Colonic mucosa (tissue), 4 donors: ENCODE data around the gene CISH. TPM values are rescaled to one million over a fixed set of nuclear protein-coding genes. Genes with fewer than 3 reads are reported as not detected.
A peak's percentile ranks its signal among the peaks of the same experiment; 100 is the strongest.

Source experiments
- DNase-seq: peaks from one replicate; pipeline ENCODE4 v3.0.0-alpha.2; 2020
- H3K27ac ChIP-seq: fragments of 200-600 bp; one replicate; pipeline ENCODE4 v1.8.0; 2021
- H3K27me3 ChIP-seq: fragments of 200-600 bp; one replicate; pipeline ENCODE4 v1.8.0; 2021
- H3K36me3 ChIP-seq: fragments of 200-600 bp; one replicate; pipeline ENCODE4 v1.8.0; 2021
- H3K4me1 ChIP-seq: fragments of 200-600 bp; one replicate; pipeline ENCODE4 v1.8.0; 2021; ENCODE audit warnings: mild to moderate bottlenecking
- H3K4me3 ChIP-seq: fragments of 200-600 bp; one replicate; pipeline ENCODE4 v1.8.0; 2021
- H3K9ac ChIP-seq, 2 donors: one replicate each; pipeline ENCODE4 v1.7.0; 2013; ENCODE audit warnings: control low read depth in 2 of 2, low read depth in 2 of 2, low read length in 2 of 2
- H3K9me3 ChIP-seq: fragments of 200-600 bp; one replicate; pipeline ENCODE4 v1.8.0; 2021
- intact Hi-C: fragments of 100-400 bp; cut with DNase I; formaldehyde crosslinking; loops from one replicate; pipeline ENCODE4 v1.14.1; 2022
- total RNA-seq, 2 donors: library from RNA; stranded (reverse); fragmentation: NEBNext Ultra II Directional in 1 of 2; extraction: Animal tissue kit (Norgen Biotek cat#: 25700) in 1 of 2; gene quantifications; one replicate each; pipeline ENCODE4 v1.2.1, GENCODE V29; 2021
- TF ChIP-seq, protein P1 (sequence below): fragments of 200-600 bp; IDR thresholded peaks from one replicate; pipeline ENCODE4 v1.8.0; 2022; ENCODE audit warnings: antibody characterized with exemption, mild to moderate bottlenecking
- donor health status: healthy.
- donor health status: DM: no; HTN: no; CAD: no.
- donor health status: DM: no; HTN: no; CAD: no.

Gene CISH
- total RNA-seq, 2 donors from 2014 or later, result 17.1 to 19.6 TPM

DNA sequence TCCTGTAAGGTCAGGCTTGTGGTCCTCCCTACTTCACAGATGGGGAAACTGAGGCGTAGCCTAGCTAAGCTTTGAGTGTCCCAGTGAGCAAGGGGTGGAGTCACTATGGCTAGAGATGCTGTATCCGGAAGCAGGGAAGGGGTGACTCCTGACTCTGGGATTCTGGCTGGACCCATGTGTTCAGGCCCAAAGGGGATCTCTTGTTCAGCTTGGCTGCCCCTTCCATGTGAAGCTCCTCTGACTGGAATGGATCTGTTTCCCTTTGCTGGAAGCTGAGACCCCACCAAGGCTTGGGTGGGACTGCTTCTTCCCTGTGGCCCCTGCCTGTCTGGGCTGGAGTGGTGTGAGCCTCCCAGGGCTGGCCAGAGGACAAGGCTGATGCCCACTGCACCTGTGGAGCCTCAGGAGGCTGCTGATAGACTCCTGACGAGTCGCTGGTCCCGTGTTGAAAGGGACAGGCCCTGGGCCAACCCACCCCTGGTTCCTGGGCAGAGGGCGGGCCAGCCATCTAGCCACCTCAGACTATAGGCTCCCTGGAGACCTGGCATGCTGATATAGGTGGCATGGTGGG is 6.4 kb upstream of the CISH start:
- Histone ChIP-seq H3K4me3 (peak overlapping the region; percentile 88), H3K27ac (peak overlapping the region; percentile 93), H3K9ac (peak overlapping the region; percentile 74 to 85), H3K4me1 (peaks cover 10% of the 10 kb centered on the region), H3K9me3 (no peaks in the 10 kb centered on the region), H3K36me3 (no peaks in the 10 kb centered on the region), H3K27me3 (no peaks in the 10 kb centered on the region)
- no peak for DNase-seq
- intact Hi-C loops, result loop anchor here (5.0 kb wide), 2 partner anchors 694 to 754 kb away; no protein-coding TSS in a partner anchor
- TF ChIP-seq, protein P1, sequence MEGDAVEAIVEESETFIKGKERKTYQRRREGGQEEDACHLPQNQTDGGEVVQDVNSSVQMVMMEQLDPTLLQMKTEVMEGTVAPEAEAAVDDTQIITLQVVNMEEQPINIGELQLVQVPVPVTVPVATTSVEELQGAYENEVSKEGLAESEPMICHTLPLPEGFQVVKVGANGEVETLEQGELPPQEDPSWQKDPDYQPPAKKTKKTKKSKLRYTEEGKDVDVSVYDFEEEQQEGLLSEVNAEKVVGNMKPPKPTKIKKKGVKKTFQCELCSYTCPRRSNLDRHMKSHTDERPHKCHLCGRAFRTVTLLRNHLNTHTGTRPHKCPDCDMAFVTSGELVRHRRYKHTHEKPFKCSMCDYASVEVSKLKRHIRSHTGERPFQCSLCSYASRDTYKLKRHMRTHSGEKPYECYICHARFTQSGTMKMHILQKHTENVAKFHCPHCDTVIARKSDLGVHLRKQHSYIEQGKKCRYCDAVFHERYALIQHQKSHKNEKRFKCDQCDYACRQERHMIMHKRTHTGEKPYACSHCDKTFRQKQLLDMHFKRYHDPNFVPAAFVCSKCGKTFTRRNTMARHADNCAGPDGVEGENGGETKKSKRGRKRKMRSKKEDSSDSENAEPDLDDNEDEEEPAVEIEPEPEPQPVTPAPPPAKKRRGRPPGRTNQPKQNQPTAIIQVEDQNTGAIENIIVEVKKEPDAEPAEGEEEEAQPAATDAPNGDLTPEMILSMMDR, result no peak

DNA sequence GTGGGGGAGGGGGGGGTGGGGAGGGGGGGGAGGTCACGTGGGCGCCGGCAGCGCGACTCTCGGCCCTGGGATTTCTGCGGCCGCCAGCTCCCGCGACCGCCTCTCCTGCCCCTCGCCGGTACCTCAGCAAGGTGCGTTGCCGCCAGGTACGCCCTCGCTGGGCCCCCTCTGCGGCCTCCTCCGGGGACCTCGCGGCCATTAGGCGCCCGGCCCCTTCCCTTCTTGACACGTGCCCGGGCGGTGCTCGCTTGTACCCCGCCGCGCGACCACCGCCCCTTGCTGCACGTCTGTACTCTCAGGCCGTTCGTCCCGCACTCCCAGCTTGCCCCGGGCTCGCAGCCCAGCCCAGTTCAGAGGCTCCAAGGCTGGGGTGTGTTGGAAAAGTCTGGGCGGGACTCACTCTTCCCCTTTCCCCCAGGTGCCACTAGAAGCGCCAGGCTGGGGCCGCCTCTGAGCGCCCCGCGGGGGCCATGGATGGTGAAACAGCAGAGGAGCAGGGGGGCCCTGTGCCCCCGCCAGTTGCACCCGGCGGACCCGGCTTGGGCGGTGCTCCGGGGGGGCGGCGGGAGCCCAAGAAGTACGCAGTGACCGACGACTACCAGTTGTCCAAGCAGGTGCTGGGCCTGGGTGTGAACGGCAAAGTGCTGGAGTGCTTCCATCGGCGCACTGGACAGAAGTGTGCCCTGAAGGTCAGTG is 5.7 kb upstream of the CISH start, which contains the start of gene MAPKAPK3:
MAPKAPK3 (plus strand) TSS at position 56 of the 696 bp plus-strand sequence; CDS start at position 471, 415 bp downstream.
- TF ChIP-seq, protein P1, result no peak
- H3K27me3 ChIP-seq, result no peaks in the 10 kb centered on the region
- no peaks in the 10 kb centered on the region for H3K36me3 ChIP-seq
- intact Hi-C loops, result loop anchor here (5.0 kb wide), 2 partner anchors 695 to 755 kb away; no protein-coding TSS in a partner anchor
- H3K4me3 ChIP-seq, result peak within 1 kb of the TSS; percentile 88
- H3K9ac ChIP-seq, result peak within 1 kb of the TSS; percentile 79 to 85
- peak within 1 kb of the TSS; percentile 93 for H3K27ac ChIP-seq
- H3K9me3 ChIP-seq, result no peaks in the 10 kb centered on the region
- DNase-seq, result peak; percentile 71
- peaks cover 14% of the 10 kb centered on the region for H3K4me1 ChIP-seq

DNA sequence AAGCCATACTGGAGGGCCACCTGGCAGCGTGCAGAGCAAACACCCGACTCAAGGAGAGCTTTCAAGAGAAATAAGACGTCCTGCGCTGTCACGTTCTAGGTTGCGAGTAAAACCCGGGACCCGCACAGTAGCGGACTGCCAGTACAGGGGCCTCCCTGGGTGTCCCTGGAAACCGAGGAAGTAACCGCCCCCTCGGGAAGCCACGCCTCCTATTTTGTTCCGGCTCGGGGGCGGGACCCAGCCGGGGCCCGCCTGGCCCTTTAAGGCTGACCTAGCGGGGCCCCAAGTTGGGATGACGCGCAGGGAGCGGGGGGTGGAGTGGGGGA is 5.2 kb upstream of the CISH start:
- Histone ChIP-seq H3K27ac (peak overlapping the region; percentile 93), H3K4me1 (peaks cover 14% of the 10 kb centered on the region), H3K9me3 (no peaks in the 10 kb centered on the region), H3K27me3 (no peaks in the 10 kb centered on the region), H3K4me3 (peak overlapping the region; percentile 88), H3K36me3 (no peaks in the 10 kb centered on the region), H3K9ac (peak overlapping the region; percentile 52 to 79)
- intact Hi-C loops, result loop anchor here (5.0 kb wide), 2 partner anchors 696 to 756 kb away; no protein-coding TSS in a partner anchor
- peak; percentile 98 for DNase-seq
- TF ChIP-seq, protein P1, result no peak

DNA sequence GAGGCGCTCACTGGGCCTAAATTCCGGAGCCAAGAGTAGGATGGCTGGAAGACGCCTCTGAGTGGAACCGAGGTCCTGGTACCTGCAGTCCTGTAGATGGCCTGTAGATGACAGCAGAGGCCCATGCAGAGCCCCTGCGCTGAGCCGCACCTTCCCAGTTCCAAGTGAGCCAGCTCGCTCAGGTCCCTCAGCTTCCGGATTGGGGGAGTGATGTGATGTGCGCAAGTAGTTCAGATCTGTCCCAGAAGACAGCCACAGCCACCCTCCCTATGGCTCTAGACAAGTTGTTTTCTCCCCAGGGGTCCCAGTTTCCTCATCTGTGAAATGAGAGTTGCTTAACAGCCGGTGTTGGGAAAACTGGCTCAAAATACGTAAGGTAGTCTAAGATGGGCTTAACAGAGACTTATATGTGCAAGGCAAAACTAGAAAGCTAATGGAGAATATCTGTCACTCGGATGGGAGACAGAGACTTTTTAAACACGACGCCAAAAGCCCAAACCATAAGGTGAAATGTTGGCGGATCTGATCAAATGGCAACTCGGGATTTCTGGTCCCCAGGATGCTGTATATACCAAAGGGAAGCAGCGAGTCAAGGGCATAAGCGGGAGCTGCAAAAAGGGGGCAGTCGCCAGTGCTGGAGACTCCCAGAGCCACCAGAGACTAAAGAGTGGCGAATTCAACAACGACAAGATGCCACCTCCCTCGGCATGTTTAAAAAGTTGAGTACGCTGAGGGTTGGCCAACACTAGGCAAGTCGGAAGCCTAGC is 4.6 kb upstream of the CISH start:
- TF ChIP-seq, protein P1, result peak; percentile 99
- no peaks in the 10 kb centered on the region for H3K36me3 ChIP-seq
- DNase-seq, result peak; percentile 86
- peaks cover 14% of the 10 kb centered on the region for H3K4me1 ChIP-seq
- H3K27me3 ChIP-seq, result no peaks in the 10 kb centered on the region
- peak overlapping the region; percentile 88 for H3K4me3 ChIP-seq
- H3K27ac ChIP-seq, result peak overlapping the region; percentile 93
- H3K9me3 ChIP-seq, result no peaks in the 10 kb centered on the region
- intact Hi-C loops, result loop anchor here (5.0 kb wide), 2 partner anchors 696 to 756 kb away; no protein-coding TSS in a partner anchor
- peak overlapping the region; percentile 52 to 79 for H3K9ac ChIP-seq

DNA sequence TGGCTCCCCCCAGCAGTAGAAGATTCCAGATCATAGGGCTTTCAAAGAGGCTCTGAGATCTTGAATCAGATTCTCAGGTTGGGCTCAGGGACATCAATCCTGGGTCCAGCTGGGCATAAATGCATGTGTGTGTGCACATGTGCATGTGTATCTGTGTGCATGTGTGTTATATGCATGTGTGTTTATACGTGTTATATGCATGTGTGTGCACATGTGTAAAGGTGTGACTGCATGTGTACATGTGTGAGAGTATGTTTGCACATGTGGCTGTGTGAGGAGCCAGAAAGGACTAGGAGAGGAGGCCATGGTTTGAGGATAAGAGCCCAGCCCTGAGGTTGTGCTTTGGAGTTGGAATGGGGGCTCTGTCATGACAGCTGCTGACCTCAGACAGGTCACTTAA is 3.6 kb upstream of the CISH start:
- Histone ChIP-seq H3K36me3 (no peaks in the 10 kb centered on the region), H3K4me1 (peaks cover 16% of the 10 kb centered on the region), H3K4me3 (no peak overlapping the region), H3K27me3 (no peaks in the 10 kb centered on the region), H3K27ac (no peak overlapping the region), H3K9ac (no peak overlapping the region), H3K9me3 (no peaks in the 10 kb centered on the region)
- TF ChIP-seq, protein P1, result no peak
- intact Hi-C loops, result loop anchor here (2.0 to 5.0 kb wide), 3 partner anchors 96 to 757 kb away; no protein-coding TSS in a partner anchor
- no peak for DNase-seq
